A549 (cell line): ENCODE data around the gene ADAMTS2. TPM values are rescaled to one million over a fixed set of nuclear protein-coding genes. Genes with fewer than 3 reads are reported as not detected.

Experiments
- ATAC-seq, 2 experiments: fragments of 200-7000 bp in 1 of 2; fragments of >200 bp in 1 of 2; cut with Nextera tagmentation in 1 of 2; cut with Tn5 transposase in 1 of 2; 3 replicates each; pipeline versions ENCODE4 v1.8.0 to v1.9.1; 2018 to 2020; ENCODE audit warnings: mild to moderate bottlenecking in 1 of 2, moderate library complexity in 1 of 2
- CTCF ChIA-PET: fragments of 300-600 bp; sonication (Branson Sonifier 250); formaldehyde crosslinking; extraction: SDS; loops from one replicate; lab custom pipeline; 2021; ENCODE audit warnings: antibody characterized with exemption, inconsistent platforms; lab: Yijun Ruan, JAX
- POLR2A ChIA-PET: fragments of 350-600 bp; formaldehyde crosslinking; extraction: SDS; loops from one replicate; lab custom pipeline; 2021; ENCODE audit warnings: antibody characterized with exemption, inconsistent platforms; lab: Yijun Ruan, JAX
- DNase-seq, 2 experiments: peaks; one replicate each; pipeline versions ENCODE4 v3.0.0 to v3.0.0-alpha.2; 2011 to 2016; ENCODE audit warnings: low read depth in 1 of 2, low spot score in 1 of 2
- FAIRE-seq: peaks from 2 replicates; lab custom pipeline; 2011; peaks lifted over from hg19 to GRCh38; lab: Jason Lieb, UNC
- H3K27ac ChIP-seq, 2 experiments: fragments of >200 bp; sonication (Bioruptor Twin); formaldehyde crosslinking; 3 replicates each; pipeline ENCODE4 v1.5.1; 2016 to 2017
- H3K4me1 ChIP-seq: fragments of >200 bp; sonication (Bioruptor Twin); formaldehyde crosslinking; 3 replicates; pipeline ENCODE4 v1.6.1; 2016
- H3K4me2 ChIP-seq: fragments of >200 bp; sonication (Bioruptor Twin); formaldehyde crosslinking; 3 replicates; pipeline ENCODE4 v1.6.1; 2016
- H3K4me3 ChIP-seq: fragments of >200 bp; sonication (Bioruptor Twin); formaldehyde crosslinking; 3 replicates; pipeline ENCODE4 v1.5.1; 2016
- H3K9me3 ChIP-seq: fragments of >200 bp; sonication (Bioruptor Twin); formaldehyde crosslinking; 3 replicates; pipeline ENCODE4 v1.6.1; 2016
- ATOH8 ChIP-seq: fragments of 250-450 bp; sonication (Bioruptor Pico); IDR thresholded peaks from 2 replicates; pipeline ENCODE4 v1.5.0; 2020; ENCODE audit warnings: low read depth, mild to moderate bottlenecking, moderate library complexity
- BCL3 ChIP-seq: fragments of >200 bp; sonication (Bioruptor Twin); formaldehyde crosslinking; IDR thresholded peaks from 3 replicates; pipeline ENCODE4 v1.6.1; 2016
- CBX8 ChIP-seq: fragments of 200-600 bp; sonication (generic); IDR thresholded peaks from 2 replicates; pipeline ENCODE4 v1.6.1; 2016
- CEBPB ChIP-seq, 2 experiments: fragments of >200 bp in 1 of 2; sonication (Bioruptor Twin) in 1 of 2; formaldehyde crosslinking in 1 of 2; IDR thresholded peaks; 2 replicates each; pipeline ENCODE4 v1.6.1; 2012 to 2016
- EHMT2 ChIP-seq: fragments of 200-600 bp; sonication (generic); IDR thresholded peaks from 2 replicates; pipeline ENCODE4 v1.6.1; 2016; ENCODE audit warnings: antibody characterized with exemption, low read depth, mild to moderate bottlenecking, moderate library complexity
- ELK1 ChIP-seq: fragments of 150-350 bp; IDR thresholded peaks from 2 replicates; pipeline ENCODE4 v1.6.1; 2014; ENCODE audit warnings: low read depth, mild to moderate bottlenecking, low read length
- FOSB ChIP-seq: fragments of 250-450 bp; sonication (Bioruptor Pico); IDR thresholded peaks from 2 replicates; pipeline ENCODE4 v1.5.0; 2020; ENCODE audit warnings: mild to moderate bottlenecking, moderate library complexity
- FOSL2 ChIP-seq, 2 experiments: fragments of 450-650 bp in 1 of 2; fragments of >200 bp in 1 of 2; sonication (Bioruptor Twin) in 1 of 2; formaldehyde crosslinking; IDR thresholded peaks; 2 replicates each; pipeline versions ENCODE4 v1.5.0 to v1.6.1; 2016 to 2020; ENCODE audit warnings: mild to moderate bottlenecking in 1 of 2, moderate library complexity in 1 of 2
- HEYL ChIP-seq: fragments of 250-450 bp; sonication (Bioruptor Pico); IDR thresholded peaks from 2 replicates; pipeline ENCODE4 v1.8.0; 2021; ENCODE audit warnings: mild to moderate bottlenecking, moderate library complexity
- HMGXB4 ChIP-seq: fragments of 250-450 bp; sonication (Bioruptor Pico); IDR thresholded peaks from 2 replicates; pipeline ENCODE4 v1.5.0; 2021; ENCODE audit warnings: mild to moderate bottlenecking, moderate library complexity, borderline replicate concordance
- HOXB13 ChIP-seq: fragments of 250-450 bp; sonication (Bioruptor Pico); IDR thresholded peaks from 2 replicates; pipeline ENCODE4 v1.5.0; 2020; ENCODE audit warnings: low read depth, mild to moderate bottlenecking, moderate library complexity
- JUN ChIP-seq, 2 experiments: fragments of >200 bp; sonication (Bioruptor Twin); formaldehyde crosslinking; IDR thresholded peaks; 2 replicates in 1 of 2; 3 replicates in 1 of 2; pipeline ENCODE4 v1.6.1; 2016 to 2017
- JUNB ChIP-seq: fragments of >200 bp; sonication (Bioruptor Twin); formaldehyde crosslinking; IDR thresholded peaks from 2 replicates; pipeline ENCODE4 v1.6.1; 2016
- KDM1A ChIP-seq: fragments of 200-600 bp; sonication (generic); IDR thresholded peaks from 2 replicates; pipeline ENCODE4 v1.6.1; 2016; ENCODE audit warnings: low read depth, mild to moderate bottlenecking
- MAFK ChIP-seq: fragments of 450-650 bp; IDR thresholded peaks from 2 replicates; pipeline ENCODE4 v1.6.1; 2014; ENCODE audit not compliant: partially characterized antibody
- MAX ChIP-seq: IDR thresholded peaks from 2 replicates; pipeline ENCODE4 v1.6.1; 2012
- MAZ ChIP-seq: fragments of 150-350 bp; IDR thresholded peaks from 2 replicates; pipeline ENCODE4 v1.6.1; 2014; ENCODE audit warnings: antibody characterized with exemption, low read depth, low read length, borderline replicate concordance
- MYC ChIP-seq: IDR thresholded peaks from 2 replicates; pipeline ENCODE4 v1.6.1; 2012; ENCODE audit warnings: mild to moderate bottlenecking, inconsistent platforms, low read length, improper control_type of control experiment, borderline replicate concordance
- NPAS2 ChIP-seq: fragments of 250-450 bp; sonication (Bioruptor Pico); IDR thresholded peaks from 2 replicates; pipeline ENCODE4 v1.8.0; 2022; ENCODE audit warnings: mild to moderate bottlenecking, moderate library complexity, borderline replicate concordance
- PHF8 ChIP-seq: fragments of 200-600 bp; sonication (generic); IDR thresholded peaks from 2 replicates; pipeline ENCODE4 v1.6.1; 2016; ENCODE audit warnings: low read depth, mild to moderate bottlenecking, antibody characterized with exemption, moderate library complexity, borderline replicate concordance
- POLR2A ChIP-seq: IDR thresholded peaks from 2 replicates; pipeline ENCODE4 v1.6.1; 2012; ENCODE audit warnings: mild to moderate bottlenecking, low read length
- RAD21 ChIP-seq, 2 experiments: fragments of >200 bp in 1 of 2; sonication (Bioruptor Twin) in 1 of 2; formaldehyde crosslinking in 1 of 2; IDR thresholded peaks in 1 of 2; conservative IDR thresholded peaks in 1 of 2; 2 replicates in 1 of 2; 3 replicates in 1 of 2; pipeline ENCODE4 v1.6.1; 2012 to 2018; ENCODE audit warnings: inconsistent platforms in 1 of 2
- RNF2 ChIP-seq: fragments of 200-600 bp; sonication (generic); IDR thresholded peaks from 2 replicates; pipeline ENCODE4 v1.6.1; 2016; ENCODE audit warnings: low read depth, mild to moderate bottlenecking, antibody characterized with exemption, moderate library complexity, borderline replicate concordance
- SMC3 ChIP-seq: fragments of >200 bp; sonication (Bioruptor Twin); formaldehyde crosslinking; IDR thresholded peaks from 3 replicates; pipeline ENCODE4 v1.6.1; 2018; ENCODE audit warnings: inconsistent platforms
- SREBF2 ChIP-seq: fragments of 450-650 bp; IDR thresholded peaks from 2 replicates; pipeline ENCODE4 v1.6.1; 2014; ENCODE audit warnings: mild to moderate bottlenecking, moderate library complexity
- TFCP2L1 ChIP-seq: fragments of 250-450 bp; sonication (Bioruptor Pico); IDR thresholded peaks from 2 replicates; pipeline ENCODE4 v1.5.0; 2021; ENCODE audit warnings: mild to moderate bottlenecking
- TP53 ChIP-seq: fragments of 250-450 bp; sonication (Bioruptor Pico); IDR thresholded peaks from 2 replicates; pipeline ENCODE4 v1.5.0; 2021; ENCODE audit warnings: mild to moderate bottlenecking, moderate library complexity
- ZC3H11A ChIP-seq: fragments of 450-650 bp; IDR thresholded peaks from 2 replicates; pipeline ENCODE4 v1.6.1; 2014; ENCODE audit warnings: antibody characterized with exemption, mild to moderate bottlenecking
- ZNF302 ChIP-seq: fragments of 250-450 bp; sonication (Bioruptor Pico); IDR thresholded peaks from 2 replicates; pipeline ENCODE4 v1.9.0; 2021; ENCODE audit warnings: inconsistent platforms, mild to moderate bottlenecking, moderate library complexity
- ZSCAN20 ChIP-seq: fragments of 250-450 bp; sonication (Bioruptor Pico); IDR thresholded peaks from 2 replicates; pipeline ENCODE4 v1.8.0; 2022; ENCODE audit warnings: mild to moderate bottlenecking, moderate library complexity
- WGBS: methylation state at CpG from one replicate; pipeline ENCODE4 v1.1.6; 2017; ENCODE audit errors: missing lambda C conversion rate; 5-methylcytosine and 5-hydroxymethylcytosine counted together
- polyA plus RNA-seq, 4 experiments: library from polyadenylated mRNA; depleted of rRNA in 3 of 4; stranded (reverse); fragments of >200 nt; fragmentation: RNase III in 1 of 4; extraction: RNeasy Plus Mini Kit Qiagen cat#74134 plus additional on column Dnase treatment in 1 of 4; gene quantifications; 2 replicates in 3 of 4; 3 replicates in 1 of 4; pipeline ENCODE4 v1.2.3, GENCODE V29; 2011 to 2017

ADAMTS2 gene
- polyA plus RNA-seq, 2 of the 4 experiments (the other 2 are of a cell fraction) = not detected

GRCh38 chr5:179312557-179313235, 32.6 kb downstream of the ADAMTS2 start:
- no peak overlapping the region for H3K4me2 ChIP-seq
- DNase-seq = no peak
- POLR2A ChIA-PET = no interaction called here
- H3K27ac ChIP-seq = no peak overlapping the region
- no peak for TF ChIP-seq RAD21 (conservative IDR thresholded peaks at IDR 0.05 in 1 of 2, IDR thresholded peaks at IDR 0.05 in 1 of 2)
- TF ChIP-seq SMC3 = no peak
- no peak for TF ChIP-seq PHF8
- no peak for TF ChIP-seq ZSCAN20 (CRISPR knock-in tag)
- no peak for TF ChIP-seq MAX
- TF ChIP-seq KDM1A = no peak
- no peak for TF ChIP-seq HMGXB4 (CRISPR knock-in tag)
- TF ChIP-seq TP53 (CRISPR knock-in tag) = no peak
- TF ChIP-seq BCL3 = no peak
- TF ChIP-seq TFCP2L1 (CRISPR knock-in tag) = no peak
- TF ChIP-seq ATOH8 = no peak
- TF ChIP-seq FOSB (CRISPR knock-in tag) = no peak
- no peak for TF ChIP-seq HEYL (CRISPR knock-in tag)
- WGBS = 64% methylated on average over 17 of the region's 17 CpGs
- H3K4me1 ChIP-seq = no peaks in the 10 kb centered on the region
- no peak overlapping the region for H3K4me3 ChIP-seq
- FAIRE-seq = no peak
- H3K9me3 ChIP-seq = peaks cover 9% of the 10 kb centered on the region
- ATAC-seq = no peak
- CTCF ChIA-PET = no interaction called here

- 46% methylated on average over 9 of the region's 10 CpGs for WGBS
- FAIRE-seq (no peak), DNase-seq (no peak), ATAC-seq (no peak)
- peaks cover 9% of the 10 kb centered on the region for H3K9me3 ChIP-seq
- H3K4me1 ChIP-seq = no peaks in the 10 kb centered on the region
- H3K4me3 ChIP-seq = no peak overlapping the region
- no peak overlapping the region for H3K4me2 ChIP-seq
- ChIA-PET CTCF (no interaction called here), POLR2A (no interaction called here)
- no peak overlapping the region for H3K27ac ChIP-seq
- TF ChIP-seq HOXB13 (CRISPR knock-in tag) = no peak
- no peak for TF ChIP-seq MAFK
- TF ChIP-seq JUN (IDR thresholded peaks at IDR 0.05) = no peak
- no peak for TF ChIP-seq EHMT2
- no peak for TF ChIP-seq POLR2A
Observed at GRCh38 chr5:179311581-179311980, 33.7 kb downstream of the ADAMTS2 start.

GRCh38 chr5:179311091-179311470, 34.2 kb downstream of the ADAMTS2 start:
- POLR2A ChIA-PET = no interaction called here
- H3K27ac ChIP-seq = no peak overlapping the region
- FAIRE-seq = no peak
- no peak for TF ChIP-seq MAZ
- TF ChIP-seq ZC3H11A = no peak
- no peak for TF ChIP-seq CEBPB (IDR thresholded peaks at IDR 0.05)
- TF ChIP-seq JUNB = no peak
- TF ChIP-seq ZNF302 (CRISPR knock-in tag) = no peak
- TF ChIP-seq MYC = no peak
- TF ChIP-seq NPAS2 (CRISPR knock-in tag) = no peak
- no peak for TF ChIP-seq SREBF2
- no peak for TF ChIP-seq PHF8
- no peak for TF ChIP-seq FOSL2 (IDR thresholded peaks at IDR 0.05)
- TF ChIP-seq FOSL2 (CRISPR knock-in tag; IDR thresholded peaks at IDR 0.05) = no peak
- TF ChIP-seq CBX8 = no peak
- TF ChIP-seq EHMT2 = no peak
- TF ChIP-seq TFCP2L1 (CRISPR knock-in tag) = no peak
- no peak for TF ChIP-seq ELK1
- TF ChIP-seq RNF2 = no peak

More at GRCh38 chr5:179311091-179311470, 34.2 kb downstream of the ADAMTS2 start:
- Histone ChIP-seq H3K4me2 (no peak overlapping the region), H3K4me3 (no peak overlapping the region), H3K4me1 (no peaks in the 10 kb centered on the region), H3K9me3 (peaks cover 9% of the 10 kb centered on the region)
- ATAC-seq (no peak), DNase-seq (no peak)
- CTCF ChIA-PET = no interaction called here
- WGBS = 30% methylated on average over 7 of the region's 8 CpGs
